BJ (cell line): ENCODE measurements around the gene CA10. TPM values are rescaled to one million over a fixed set of nuclear protein-coding genes. Genes with fewer than 3 reads are reported as not detected.

Source experiments
- CTCF ChIA-PET: fragments of 350-600 bp; formaldehyde crosslinking; extraction: SDS; loops from one replicate; lab custom pipeline; 2021; ENCODE audit warnings: antibody characterized with exemption, inconsistent platforms; lab: Yijun Ruan, JAX
- POLR2A ChIA-PET: fragments of 300-600 bp; sonication (Branson Sonifier 250); formaldehyde crosslinking; extraction: SDS; loops from one replicate; lab custom pipeline; 2021; ENCODE audit warnings: antibody characterized with exemption; lab: Charles Lee
- DNase-seq: peaks from one replicate; pipeline ENCODE4 v3.0.0-alpha.2; 2011; ENCODE audit warnings: low read depth
- H3K27me3 ChIP-seq: 2 replicates; pipeline ENCODE4 v1.6.0; 2011; ENCODE audit warnings: low read length; ENCODE audit not compliant: control insufficient read depth, insufficient read depth
- H3K36me3 ChIP-seq: 2 replicates; pipeline ENCODE4 v1.5.1; 2011; ENCODE audit warnings: low read length; ENCODE audit not compliant: control insufficient read depth, insufficient read depth
- H3K4me3 ChIP-seq: 2 replicates; pipeline ENCODE4 v1.5.1; 2011; ENCODE audit warnings: low read depth, mild to moderate bottlenecking, control low read depth, low read length
- polyA plus RNA-seq: library from polyadenylated mRNA; depleted of rRNA; stranded (reverse); fragments of >200 nt; gene quantifications from 2 replicates; pipeline ENCODE4 v1.2.3, GENCODE V29; 2011
- TF ChIP-seq, protein P1 (sequence below): IDR thresholded peaks from 2 replicates; pipeline ENCODE4 v1.5.1; 2011; ENCODE audit warnings: low read depth, mild to moderate bottlenecking, control low read depth, inconsistent platforms, low read length, moderate library complexity; ENCODE audit not compliant: insufficient read depth

The CA10 gene
- polyA plus RNA-seq, 1 experiment: not detected

- TF ChIP-seq, protein P1, sequence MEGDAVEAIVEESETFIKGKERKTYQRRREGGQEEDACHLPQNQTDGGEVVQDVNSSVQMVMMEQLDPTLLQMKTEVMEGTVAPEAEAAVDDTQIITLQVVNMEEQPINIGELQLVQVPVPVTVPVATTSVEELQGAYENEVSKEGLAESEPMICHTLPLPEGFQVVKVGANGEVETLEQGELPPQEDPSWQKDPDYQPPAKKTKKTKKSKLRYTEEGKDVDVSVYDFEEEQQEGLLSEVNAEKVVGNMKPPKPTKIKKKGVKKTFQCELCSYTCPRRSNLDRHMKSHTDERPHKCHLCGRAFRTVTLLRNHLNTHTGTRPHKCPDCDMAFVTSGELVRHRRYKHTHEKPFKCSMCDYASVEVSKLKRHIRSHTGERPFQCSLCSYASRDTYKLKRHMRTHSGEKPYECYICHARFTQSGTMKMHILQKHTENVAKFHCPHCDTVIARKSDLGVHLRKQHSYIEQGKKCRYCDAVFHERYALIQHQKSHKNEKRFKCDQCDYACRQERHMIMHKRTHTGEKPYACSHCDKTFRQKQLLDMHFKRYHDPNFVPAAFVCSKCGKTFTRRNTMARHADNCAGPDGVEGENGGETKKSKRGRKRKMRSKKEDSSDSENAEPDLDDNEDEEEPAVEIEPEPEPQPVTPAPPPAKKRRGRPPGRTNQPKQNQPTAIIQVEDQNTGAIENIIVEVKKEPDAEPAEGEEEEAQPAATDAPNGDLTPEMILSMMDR: no peak
- Histone ChIP-seq H3K4me3 (no peak overlapping the region), H3K27me3 (no peaks in the 10 kb centered on the region), H3K36me3 (no peaks in the 10 kb centered on the region)
- DNase-seq: no peak
- CTCF ChIA-PET: no interaction called here
- POLR2A ChIA-PET: no interaction called here
These were observed 501.3 kb downstream of the CA10 start for GRCh38 chr17:51657224-51657623.

DNA sequence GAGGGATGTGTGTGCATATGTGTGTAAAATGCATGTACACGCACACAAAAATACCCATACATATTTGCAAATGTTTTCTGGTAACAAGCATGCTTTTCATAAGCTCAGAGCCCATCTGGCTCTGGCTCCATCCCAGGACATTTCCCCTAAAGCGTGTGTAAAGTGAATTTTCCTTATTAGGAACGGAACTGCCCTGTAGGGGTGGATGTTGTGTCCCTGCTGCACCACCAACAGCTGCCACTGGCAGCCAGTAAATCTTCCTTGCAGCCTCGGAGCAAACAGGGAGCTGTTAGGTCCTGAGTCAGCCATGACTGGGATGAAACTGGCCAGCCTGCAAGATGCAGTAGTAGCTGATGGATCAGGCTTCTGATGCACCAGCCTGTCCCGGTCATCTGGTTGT, 504.6 kb downstream of the CA10 start:
- CTCF ChIA-PET: no interaction called here
- POLR2A ChIA-PET: no interaction called here
- no peak for DNase-seq
- H3K27me3 ChIP-seq: no peaks in the 10 kb centered on the region
- TF ChIP-seq, protein P1: no peak
- no peak overlapping the region for H3K4me3 ChIP-seq
- no peaks in the 10 kb centered on the region for H3K36me3 ChIP-seq

GRCh38 chr17:51652529-51652928, 506.0 kb downstream of the CA10 start:
- TF ChIP-seq, protein P1: no peak
- no peak for DNase-seq
- Histone ChIP-seq H3K4me3 (no peak overlapping the region), H3K27me3 (no peaks in the 10 kb centered on the region), H3K36me3 (no peaks in the 10 kb centered on the region)
- ChIA-PET POLR2A (no interaction called here), CTCF (no interaction called here)

DNA sequence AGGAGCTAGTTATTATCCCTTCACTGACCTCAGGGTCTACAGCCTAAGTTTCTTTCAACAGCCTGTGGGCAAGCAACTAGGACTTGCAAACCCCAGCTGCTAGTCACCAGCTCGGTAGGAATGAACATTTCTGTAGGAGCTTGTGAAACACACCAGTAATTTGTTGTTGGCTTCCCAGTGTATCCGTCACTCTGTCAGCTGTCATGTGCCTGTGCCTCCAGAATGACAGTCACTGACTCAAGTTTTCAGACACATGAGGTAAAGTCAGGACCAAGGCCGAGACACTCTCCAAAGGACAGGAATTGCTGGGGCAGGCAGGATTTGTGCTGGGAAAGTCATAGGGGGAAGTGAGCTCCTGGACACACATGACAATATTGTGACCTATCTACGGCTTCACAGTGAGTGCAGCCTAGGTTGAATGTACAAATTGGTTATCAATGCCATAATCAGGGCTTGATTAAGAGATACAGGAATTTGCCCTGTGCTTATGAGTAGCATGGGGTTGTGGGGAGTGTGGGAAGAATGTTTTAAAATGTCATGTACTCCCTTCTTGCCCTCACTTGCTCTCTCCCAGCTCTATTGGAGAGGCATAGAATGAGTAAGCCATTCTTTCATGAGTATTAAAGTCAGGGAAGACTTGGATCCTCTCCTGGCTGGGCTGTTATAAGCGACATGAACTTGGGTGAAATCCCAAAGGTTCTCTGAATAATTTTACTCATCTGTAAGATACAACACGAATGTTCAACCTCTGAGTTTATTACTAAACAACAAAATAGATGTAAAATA, 506.8 kb downstream of the CA10 start:
- H3K27me3 ChIP-seq: no peaks in the 10 kb centered on the region
- TF ChIP-seq, protein P1: no peak
- DNase-seq: no peak
- ChIA-PET POLR2A (no interaction called here), CTCF (no interaction called here)
- H3K36me3 ChIP-seq: no peaks in the 10 kb centered on the region
- H3K4me3 ChIP-seq: no peak overlapping the region

- H3K4me3 ChIP-seq: no peak overlapping the region
- ChIA-PET CTCF (no interaction called here), POLR2A (no interaction called here)
- DNase-seq: no peak
- TF ChIP-seq, protein P1: no peak
- no peaks in the 10 kb centered on the region for H3K36me3 ChIP-seq
- no peaks in the 10 kb centered on the region for H3K27me3 ChIP-seq
These were observed 507.7 kb downstream of the CA10 start for GRCh38 chr17:51650772-51651171.
